Upper lobe of left lung (tissue), 6 donors: Measurements from ENCODE around the gene IGFL4. TPM values are rescaled to one million over a fixed set of nuclear protein-coding genes. Genes with fewer than 3 reads are reported as not detected.

Source experiments
- ATAC-seq, 2 donors: fragments of 200-7000 bp; cut with Tn5 transposase; one replicate each; pipeline ENCODE4 v1.9.1; 2022; ENCODE audit warnings: mild to moderate bottlenecking in 2 of 2, moderate library complexity in 2 of 2; ENCODE audit not compliant: low FRiP score in 2 of 2
- DNase-seq, 2 donors: peaks; one replicate each; pipeline ENCODE4 v3.0.0-alpha.2; 2019 to 2020
- H3K27ac ChIP-seq, 4 donors: fragments of 200-600 bp; sonication (generic); one replicate each; pipeline ENCODE4 v1.5.1; 2016 to 2019
- H3K27me3 ChIP-seq, 4 donors: fragments of 200-600 bp; sonication (generic); one replicate each; pipeline ENCODE4 v1.5.1; 2017 to 2019
- H3K36me3 ChIP-seq, 4 donors: fragments of 200-600 bp; sonication (generic); one replicate each; pipeline ENCODE4 v1.5.1; 2016 to 2019
- H3K4me1 ChIP-seq, 4 donors: fragments of 200-600 bp; sonication (generic); one replicate each; pipeline ENCODE4 v1.5.1; 2018 to 2019
- H3K4me3 ChIP-seq, 4 donors: fragments of 200-600 bp; sonication (generic); one replicate each; pipeline ENCODE4 v1.5.1; 2017 to 2019; ENCODE audit warnings: mild to moderate bottlenecking in 2 of 4, moderate library complexity in 1 of 4
- H3K9me3 ChIP-seq, 4 donors: fragments of 200-600 bp; sonication (generic); one replicate each; pipeline ENCODE4 v1.5.1; 2018 to 2019
- CTCF ChIP-seq, 6 experiments: fragments of 450-650 bp in 4 of 6; fragments of 200-600 bp in 2 of 6; sonication (generic) in 2 of 6; IDR thresholded peaks; one replicate each; pipeline ENCODE4 v1.5.1; 2016 to 2019; ENCODE audit warnings: antibody characterized with exemption in 6 of 6
- EP300 ChIP-seq, 4 donors: sonication (generic); formaldehyde crosslinking; IDR thresholded peaks; one replicate each; pipeline ENCODE4 v1.5.1; 2017; ENCODE audit warnings: antibody characterized with exemption in 4 of 4, control low read depth in 2 of 4
- POLR2A ChIP-seq, 4 donors: fragments of 450-650 bp; IDR thresholded peaks; one replicate each; pipeline ENCODE4 v1.5.1; 2016 to 2017; ENCODE audit warnings: antibody characterized with exemption in 4 of 4, mild to moderate bottlenecking in 2 of 4
- POLR2AphosphoS5 ChIP-seq, 2 donors: sonication (generic); formaldehyde crosslinking; IDR thresholded peaks; one replicate each; pipeline ENCODE4 v1.5.1; 2017; ENCODE audit warnings: antibody characterized with exemption in 2 of 2
- WGBS, 2 donors: methylation state at CpG; one replicate each; pipeline ENCODE4 v1.1.5; 2017 to 2018; 5-methylcytosine and 5-hydroxymethylcytosine counted together
- total RNA-seq, 6 donors: library from RNA; depleted of rRNA in 4 of 6; stranded (reverse); fragments of >200 nt in 4 of 6; gene quantifications; one replicate each; pipeline versions ENCODE4 v1.1.0 to v1.2.1, GENCODE V29; 2016 to 2021
- donor health status: DM: no; HTN: no; CAD: no; lungs with moderate emphysema.
- donor health status: DM: no; HTN: yes; CAD: no; lungs with severe emphysema.

IGFL4 gene
- total RNA-seq, 6 donors from 2014 or later: not detected

- Histone ChIP-seq H3K27ac (peak overlapping the region in 3 of 4 donors; percentile 33 to 84 (median 45)), H3K4me3 (peak overlapping the region; percentile 53 to 67 (median 64))
- WGBS, 2 donors: 1 to 2% methylated on average over 19 to 32 of the region's 48 CpGs
Measured at GRCh38 chr19:46016426-46017094, 24.2 kb downstream of the IGFL4 start.

GRCh38 chr19:46015687-46016425 is 24.9 kb downstream of the IGFL4 start:
- peaks cover 18 to 27% (median 22%) of the 10 kb centered on the region in 4 donors for H3K4me1 ChIP-seq
- peak overlapping the region; percentile 53 to 67 (median 64) for H3K4me3 ChIP-seq
- DNase-seq (peak in 1 of 2 donors; percentile 85), ATAC-seq (peak in 1 of 2 donors; percentile 40)
- H3K27ac ChIP-seq: peak overlapping the region in 2 of 4 donors; percentile 45 to 84
- peaks cover 0 to 5% (median 2%) of the 10 kb centered on the region in 4 donors for H3K27me3 ChIP-seq
- WGBS, 2 donors: 5 to 8% methylated on average over 18 to 40 of the region's 63 CpGs
- TF ChIP-seq CTCF (IDR thresholded peaks at IDR 0.05) (no peak), POLR2A (IDR thresholded peaks at IDR 0.05) (no peak), POLR2AphosphoS5 (IDR thresholded peaks at IDR 0.05) (no peak), EP300 (IDR thresholded peaks at IDR 0.05) (no peak)
- no peaks in the 10 kb centered on the region for H3K9me3 ChIP-seq
- no peaks in the 10 kb centered on the region for H3K36me3 ChIP-seq

More at GRCh38 chr19:46016426-46017094, 24.2 kb downstream of the IGFL4 start:
- H3K36me3 ChIP-seq: no peaks in the 10 kb centered on the region
- TF ChIP-seq CTCF (IDR thresholded peaks at IDR 0.05) (peak; percentile 37 to 91 (median 64)), POLR2A (IDR thresholded peaks at IDR 0.05) (no peak), EP300 (IDR thresholded peaks at IDR 0.05) (no peak), POLR2AphosphoS5 (IDR thresholded peaks at IDR 0.05) (no peak)
- ATAC-seq: peak; percentile 84 to 92
- no peaks in the 10 kb centered on the region for H3K9me3 ChIP-seq
- H3K4me1 ChIP-seq: peaks cover 18 to 27% (median 22%) of the 10 kb centered on the region in 4 donors
- DNase-seq: peak; percentile 88 to 93
- peaks cover 0 to 5% (median 2%) of the 10 kb centered on the region in 4 donors for H3K27me3 ChIP-seq

- Histone ChIP-seq H3K4me3 (peak overlapping the region in 3 of 4 donors; percentile 63 to 67 (median 65)), H3K4me1 (peaks cover 18 to 27% (median 22%) of the 10 kb centered on the region in 4 donors), H3K27me3 (peaks cover 0 to 5% (median 2%) of the 10 kb centered on the region in 4 donors), H3K27ac (peak overlapping the region in 1 of 4 donors; percentile 84), H3K36me3 (no peaks in the 10 kb centered on the region), H3K9me3 (no peaks in the 10 kb centered on the region)
- peak; percentile 64 to 84 for ATAC-seq
- TF ChIP-seq POLR2A (IDR thresholded peaks at IDR 0.05) (no peak), POLR2AphosphoS5 (IDR thresholded peaks at IDR 0.05) (peak in 1 of 2 donors; percentile 35)
- DNase-seq: peak; percentile 92 to 93
- 7 to 25% methylated on average over 9 to 28 of the region's 74 CpGs for WGBS, 2 donors
Measured at GRCh38 chr19:46014941-46015686, 25.7 kb downstream of the IGFL4 start.

GRCh38 chr19:46014534-46014933 is 26.3 kb downstream of the IGFL4 start:
- peaks cover 0 to 5% (median 2%) of the 10 kb centered on the region in 4 donors for H3K27me3 ChIP-seq
- peak overlapping the region in 3 of 4 donors; percentile 63 to 67 (median 65) for H3K4me3 ChIP-seq
- DNase-seq: no peak
- no peak for TF ChIP-seq POLR2AphosphoS5 (IDR thresholded peaks at IDR 0.05)
- no peak for TF ChIP-seq POLR2A (IDR thresholded peaks at IDR 0.05)
- TF ChIP-seq CTCF (IDR thresholded peaks at IDR 0.05): no peak
- no peak for TF ChIP-seq EP300 (IDR thresholded peaks at IDR 0.05)
- peak overlapping the region in 1 of 4 donors; percentile 31 for H3K27ac ChIP-seq
- ATAC-seq: no peak
- no peaks in the 10 kb centered on the region for H3K36me3 ChIP-seq
- 39 to 66% methylated on average over 6 to 8 of the region's 8 CpGs for WGBS, 2 donors
- H3K9me3 ChIP-seq: no peaks in the 10 kb centered on the region
- peaks cover 18 to 27% (median 22%) of the 10 kb centered on the region in 4 donors for H3K4me1 ChIP-seq
